ES-I3 (cell line): Measurements from ENCODE around the gene ID1.
"Not testable (repeated sequence)": the region's sequence is repeated elsewhere in the genome, so short reads cannot be mapped to it uniquely, and the experiment has no call there.

Source experiments
- H3K36me3 ChIP-seq: 2 replicates; pipeline ENCODE4 v1.6.1; 2013; ENCODE audit warnings: mild to moderate bottlenecking, low read length, control low read depth, moderate library complexity; ENCODE audit not compliant: insufficient read depth
- H3K4me1 ChIP-seq: 2 replicates; pipeline ENCODE4 v1.6.1; 2013; ENCODE audit warnings: mild to moderate bottlenecking, control low read depth, low read length; ENCODE audit not compliant: insufficient read depth
- H3K9ac ChIP-seq: 2 replicates; pipeline ENCODE4 v1.6.1; 2013; ENCODE audit warnings: low read depth, mild to moderate bottlenecking, low read length, moderate library complexity
- H3K9me3 ChIP-seq: 2 replicates; pipeline ENCODE4 v1.6.1; 2013; ENCODE audit warnings: mild to moderate bottlenecking, low read length, moderate library complexity; ENCODE audit not compliant: control insufficient read depth, insufficient read depth

Gene ID1

GRCh38 chr20:31569163-31570020 is 35.7 kb upstream of the ID1 start:
- Histone ChIP-seq H3K9ac (no peak overlapping the region), H3K36me3 (peaks cover 5% of the 10 kb centered on the region; the same call in 1 of the 2 replicates), H3K4me1 (peaks cover 24% of the 10 kb centered on the region)

DNA sequence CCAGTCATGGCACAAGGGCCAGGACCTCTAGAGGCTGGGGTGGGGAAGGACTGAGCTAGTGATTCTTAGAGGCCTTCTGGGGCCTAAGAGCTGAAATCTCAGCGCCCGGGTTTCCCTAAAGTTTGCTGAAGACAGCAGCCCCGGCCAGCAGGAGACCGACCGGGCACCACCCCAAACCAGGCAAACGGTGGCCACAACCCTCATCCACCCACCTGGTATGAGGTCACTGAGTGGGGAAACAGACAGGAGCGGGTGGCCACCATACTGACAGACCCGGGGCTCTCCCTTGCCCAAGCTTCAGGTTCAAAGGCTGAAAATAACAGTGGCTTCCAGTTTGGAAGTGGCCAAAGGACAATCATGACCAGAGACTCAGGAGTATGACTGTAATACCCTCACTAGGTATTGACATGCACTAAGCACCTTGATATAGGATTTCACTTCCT is 35.0 kb upstream of the ID1 start:
- no peak overlapping the region for H3K9ac ChIP-seq
- H3K4me1 ChIP-seq: peaks cover 24% of the 10 kb centered on the region
- H3K9me3 ChIP-seq: no peaks in the 10 kb centered on the region
- 0 out of 2 replicates have a peak, but pooled peaks cover 4% of the 10 kb centered on the region for H3K36me3 ChIP-seq

More at GRCh38 chr20:31569163-31570020, 35.7 kb upstream of the ID1 start:
- H3K9me3 ChIP-seq: no peaks in the 10 kb centered on the region

DNA sequence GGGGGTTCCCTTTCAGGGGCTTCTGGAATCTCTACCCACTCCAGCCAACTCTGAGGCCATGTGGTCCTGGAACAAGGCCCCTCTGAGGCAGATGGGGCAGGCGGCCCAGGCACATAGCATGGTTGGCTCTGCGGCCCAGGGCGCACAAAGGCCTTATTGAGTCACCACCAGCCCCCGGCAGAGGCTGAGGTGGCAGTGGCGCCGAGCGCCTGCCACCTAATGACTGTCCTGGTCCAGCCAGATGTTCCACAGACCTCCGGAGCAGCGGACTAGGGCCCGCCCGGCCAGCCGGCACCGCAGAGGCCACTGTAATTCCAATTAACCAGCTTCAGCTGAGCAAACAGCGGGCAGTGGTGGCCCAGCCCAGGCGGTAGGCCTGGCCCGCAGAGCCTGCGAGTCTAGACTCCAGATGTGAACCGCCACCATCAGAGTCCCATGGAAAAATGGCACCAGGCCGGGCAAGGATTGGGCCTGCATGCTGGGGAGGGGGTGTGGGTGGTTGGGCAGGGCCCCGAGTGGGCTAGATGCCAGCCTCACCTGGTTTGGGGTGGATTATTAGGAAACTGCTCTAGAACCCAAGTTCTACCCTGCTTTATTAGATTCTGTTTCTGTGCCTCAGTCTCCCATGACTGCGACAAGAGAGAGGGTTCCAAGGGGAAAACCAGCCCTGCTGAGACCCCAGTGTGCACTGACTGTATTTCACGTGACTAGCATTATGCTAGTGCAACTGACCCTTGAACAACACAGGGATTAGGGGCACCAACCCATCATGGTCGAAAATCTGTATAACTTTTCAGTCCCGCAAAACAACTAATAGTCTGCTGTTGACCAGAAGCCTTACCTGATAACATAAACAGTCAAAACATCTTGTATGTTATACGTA is 34.1 kb upstream of the ID1 start:
- no peaks in the 10 kb centered on the region for H3K9me3 ChIP-seq
- H3K9ac ChIP-seq: no peak overlapping the region
- peaks cover 24% of the 10 kb centered on the region for H3K4me1 ChIP-seq
- 0 out of 2 replicates have a peak, but pooled peaks cover 4% of the 10 kb centered on the region for H3K36me3 ChIP-seq

- Histone ChIP-seq H3K4me1 (peaks cover 18% of the 10 kb centered on the region), H3K9me3 (no peaks in the 10 kb centered on the region), H3K9ac (peak overlapping the region; percentile 72), H3K36me3 (0 out of 2 replicates have a peak, but pooled peaks cover 4% of the 10 kb centered on the region)
These were observed 32.9 kb upstream of the ID1 start for GRCh38 chr20:31572042-31572700.

GRCh38 chr20:31572701-31573554 is 32.2 kb upstream of the ID1 start:
- H3K4me1 ChIP-seq: peaks cover 19% of the 10 kb centered on the region; the same call in 1 of the 2 replicates
- H3K9ac ChIP-seq: peak overlapping the region; percentile 72

DNA sequence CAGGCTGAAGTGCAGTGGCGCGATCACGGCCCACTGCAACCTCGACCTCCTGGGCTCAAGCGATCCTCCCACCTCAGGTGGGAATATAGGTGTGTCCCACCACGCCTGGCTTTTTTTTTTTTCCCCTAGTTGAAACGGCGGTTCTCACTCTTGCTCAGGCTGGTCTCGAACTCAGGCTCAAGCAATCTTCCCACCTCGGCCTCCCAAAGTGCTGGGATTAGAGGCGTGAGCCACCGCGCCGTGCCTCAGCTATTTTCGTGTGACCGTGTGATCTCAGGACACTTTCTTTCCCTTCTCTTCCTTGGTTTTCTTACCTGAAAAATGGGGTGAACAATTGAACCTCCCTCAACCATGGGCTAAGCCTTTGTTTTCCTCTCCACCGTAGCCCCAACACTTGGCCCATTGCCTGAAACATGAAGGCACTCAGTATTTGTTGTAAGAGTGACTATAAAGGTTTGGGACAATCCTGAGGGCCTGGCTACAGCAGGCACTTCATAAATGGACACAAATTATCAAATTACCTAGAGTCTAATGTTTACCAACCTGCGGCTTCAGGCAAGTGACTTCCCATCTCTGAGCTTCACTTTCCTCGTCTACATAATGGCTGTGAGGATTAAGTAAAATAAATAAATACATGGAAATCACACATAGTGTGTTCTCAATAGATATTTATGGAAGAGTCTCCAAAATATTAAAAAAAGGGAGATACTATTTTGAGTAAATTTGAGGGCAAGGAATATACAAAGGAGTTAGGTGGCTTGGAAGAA is 31.4 kb upstream of the ID1 start:
- 0 out of 2 replicates have a peak, but pooled peaks cover 3% of the 10 kb centered on the region for H3K36me3 ChIP-seq
- H3K9ac ChIP-seq: peak overlapping the region; percentile 72
- peaks cover 15% of the 10 kb centered on the region; the same call in 1 of the 2 replicates for H3K4me1 ChIP-seq
- no peaks in the 10 kb centered on the region for H3K9me3 ChIP-seq

More at GRCh38 chr20:31572701-31573554, 32.2 kb upstream of the ID1 start:
- H3K9me3 ChIP-seq: no peaks in the 10 kb centered on the region
- H3K36me3 ChIP-seq: 0 out of 2 replicates have a peak, but pooled peaks cover 3% of the 10 kb centered on the region

DNA sequence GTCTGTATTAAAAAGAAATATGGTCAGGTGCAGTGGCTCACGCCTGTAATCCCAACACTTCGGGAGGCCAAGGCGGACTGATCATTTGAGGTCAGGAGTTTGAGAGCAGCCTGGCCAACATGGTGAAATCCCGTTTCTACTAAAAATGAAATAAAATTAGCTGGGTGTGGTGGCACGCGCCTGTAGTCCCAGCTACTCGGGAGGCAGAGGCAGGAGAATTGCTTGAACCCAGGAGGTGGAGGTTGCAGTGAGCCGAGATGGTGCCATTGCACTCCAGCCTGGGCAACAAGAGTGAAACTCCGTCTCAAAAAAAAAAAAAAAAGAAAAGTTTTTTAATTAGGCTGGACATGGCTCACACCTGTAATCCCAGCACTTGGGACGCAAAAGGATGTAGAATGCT is 30.1 kb upstream of the ID1 start:
- H3K9me3 ChIP-seq, H3K9ac ChIP-seq: not testable (repeated sequence)

DNA sequence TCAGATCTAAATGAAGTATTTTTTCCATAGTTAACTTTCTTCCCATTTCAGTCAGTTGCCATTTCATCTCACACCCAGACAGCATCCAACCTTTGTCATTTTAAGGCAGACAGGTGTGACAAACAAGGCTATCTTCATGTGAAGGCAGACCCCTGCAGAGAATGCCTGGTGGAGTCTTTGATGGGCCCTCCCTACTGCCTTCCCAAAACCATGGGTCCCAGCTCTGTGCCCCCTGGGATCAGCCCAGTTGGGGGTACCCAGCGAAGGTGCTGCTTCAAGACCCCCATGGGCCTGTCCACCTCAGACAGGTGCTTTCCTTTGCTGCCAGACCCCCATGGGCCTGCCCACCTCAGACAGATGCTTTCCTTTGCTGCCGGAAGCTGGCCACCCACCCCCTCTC is 28.3 kb upstream of the ID1 start:
- Histone ChIP-seq H3K9me3 (no peaks in the 10 kb centered on the region), H3K4me1 (peaks cover 25% of the 10 kb centered on the region), H3K9ac (no peak overlapping the region), H3K36me3 (0 out of 2 replicates have a peak, but pooled peaks cover 3% of the 10 kb centered on the region)

More for the DNA sequence above, 30.1 kb upstream of the ID1 start:
- not testable (repeated sequence) for H3K36me3 ChIP-seq
- H3K4me1 ChIP-seq: peaks cover 17% of the 10 kb centered on the region

DNA sequence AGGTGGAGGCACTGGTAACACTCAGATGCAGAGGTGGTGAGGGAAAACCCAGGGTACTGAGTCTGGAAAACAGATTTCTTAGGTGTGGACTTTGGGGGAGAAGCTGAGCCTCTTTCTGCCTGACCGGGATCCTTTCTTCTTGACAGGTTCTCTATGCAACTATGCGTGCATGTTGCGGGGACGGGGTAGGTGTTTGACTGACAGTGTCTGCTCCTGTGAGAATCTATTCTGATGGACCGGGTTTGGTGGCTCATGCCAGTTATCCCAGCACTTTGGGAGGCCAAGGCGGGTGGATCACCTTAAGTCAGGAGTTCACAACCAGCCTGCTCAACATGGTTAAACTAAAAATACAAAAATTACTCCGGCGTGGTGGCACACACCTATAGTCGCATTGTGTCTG is 27.9 kb upstream of the ID1 start:
- no peak overlapping the region for H3K9ac ChIP-seq
- peaks cover 24% of the 10 kb centered on the region for H3K4me1 ChIP-seq
- 0 out of 2 replicates have a peak, but pooled peaks cover 3% of the 10 kb centered on the region for H3K36me3 ChIP-seq

DNA sequence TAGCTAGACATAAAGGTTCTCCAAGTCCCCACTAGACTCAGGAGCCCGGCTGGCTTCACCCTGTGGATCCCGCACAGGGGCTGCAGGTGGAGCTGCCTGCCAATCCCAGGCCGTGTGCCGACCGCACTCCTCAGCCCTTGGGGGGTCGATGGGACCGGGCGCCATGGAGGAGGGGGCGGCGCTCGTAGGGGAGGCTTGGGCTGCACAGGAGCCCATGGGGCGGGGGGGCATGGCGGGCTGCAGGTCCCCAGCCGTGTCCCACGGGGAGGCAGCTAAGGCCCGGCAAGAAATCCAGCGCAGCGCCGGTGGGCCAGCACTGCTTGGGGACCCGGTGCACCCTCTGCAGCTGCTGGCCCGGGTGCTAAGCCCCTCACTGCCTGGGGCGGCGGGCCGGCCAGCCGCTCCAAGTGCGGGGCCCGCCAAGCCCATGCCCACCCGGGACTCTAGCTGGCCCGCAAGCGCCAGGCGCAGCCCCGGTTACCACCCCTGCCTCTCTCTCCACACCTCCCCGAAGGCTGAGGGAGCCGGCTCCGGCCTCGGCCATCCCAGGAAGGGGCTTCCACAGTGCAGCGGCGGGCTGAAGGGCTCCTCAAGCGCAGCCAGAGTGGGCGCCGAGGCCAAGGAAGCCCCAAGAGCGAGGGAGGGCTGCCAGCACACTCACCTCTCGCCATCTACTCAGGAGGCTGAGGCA is 26.5 kb upstream of the ID1 start:
- peak overlapping the region; percentile 16; the same call in 1 of the 2 replicates for H3K9ac ChIP-seq
- peaks cover 20% of the 10 kb centered on the region for H3K4me1 ChIP-seq
- 0 out of 2 replicates have a peak, but pooled peaks cover 3% of the 10 kb centered on the region for H3K36me3 ChIP-seq

More for the DNA sequence above, 27.9 kb upstream of the ID1 start:
- H3K9me3 ChIP-seq: no peaks in the 10 kb centered on the region

GRCh38 chr20:31579245-31579644 is 25.8 kb upstream of the ID1 start:
- Histone ChIP-seq H3K9ac (peak overlapping the region; percentile 16; the same call in 1 of the 2 replicates), H3K9me3 (no peaks in the 10 kb centered on the region), H3K4me1 (peaks cover 24% of the 10 kb centered on the region), H3K36me3 (0 out of 2 replicates have a peak, but pooled peaks cover 3% of the 10 kb centered on the region)

More for the DNA sequence above, 26.5 kb upstream of the ID1 start:
- no peaks in the 10 kb centered on the region for H3K9me3 ChIP-seq
